Gastroesophageal sphincter (tissue), 2 donors: ENCODE measurements around the gene MTMR4.

ENCODE experiments used
- EP300 ChIP-seq: sonication (generic); formaldehyde crosslinking; IDR thresholded peaks from one replicate; pipeline ENCODE4 v1.6.1; 2017; ENCODE audit warnings: antibody characterized with exemption, mild to moderate bottlenecking
- POLR2AphosphoS5 ChIP-seq: sonication (generic); formaldehyde crosslinking; IDR thresholded peaks from one replicate; pipeline ENCODE4 v1.6.1; 2017; ENCODE audit warnings: antibody characterized with exemption

- no peak for TF ChIP-seq POLR2AphosphoS5
- TF ChIP-seq EP300 = no peak
Measured at GRCh38 chr17:58447039-58447975, 67.1 kb downstream of the MTMR4 start.
